ENCODE measurements around the gene ADK.

DNA sequence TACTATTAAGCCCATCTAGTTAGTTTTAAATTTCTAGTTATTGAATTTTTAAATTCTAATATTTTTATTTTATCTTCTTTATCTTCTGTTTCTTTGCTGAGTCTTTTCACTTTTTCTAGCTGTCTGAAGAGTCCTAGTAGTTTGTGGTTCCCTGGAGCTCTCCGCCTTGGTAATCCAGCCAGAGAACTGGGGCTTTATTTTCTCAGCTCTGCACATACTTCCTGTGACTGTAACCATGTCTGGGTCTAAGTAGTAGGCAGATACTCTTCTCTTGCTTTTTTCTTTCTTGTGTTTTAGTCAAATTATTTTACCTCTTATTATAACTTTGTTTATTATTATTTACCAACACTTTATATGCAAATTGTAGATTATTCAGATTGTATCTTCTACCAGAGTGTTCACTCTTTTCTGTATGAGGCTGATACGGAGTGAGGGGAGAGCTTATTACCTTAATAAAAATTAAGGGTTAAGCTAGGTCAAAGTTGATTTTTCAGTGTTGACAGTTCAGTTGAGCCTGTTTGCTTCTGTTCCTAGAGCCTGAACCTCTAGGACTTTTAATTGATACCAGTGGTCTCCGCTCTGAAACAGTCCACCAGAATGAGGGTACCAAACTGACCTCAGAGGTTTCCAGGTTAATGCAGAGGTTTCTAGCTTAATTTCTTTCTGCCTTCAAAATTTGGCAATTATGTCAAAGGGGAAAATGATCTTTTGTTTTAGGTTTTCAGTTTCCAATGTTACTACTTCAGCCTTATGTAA, 155.4 kb downstream of the ADK start:
- TF ChIP-seq EZH2 (IDR thresholded peaks at IDR 0.05; ENCODE audit: borderline replicate concordance) (no peak), EZH2phosphoT487 (IDR thresholded peaks at IDR 0.05; ENCODE audit: low read depth, severe bottlenecking, unreplicated experiment) (no peak)
- TF ChIP-seq, protein P1, sequence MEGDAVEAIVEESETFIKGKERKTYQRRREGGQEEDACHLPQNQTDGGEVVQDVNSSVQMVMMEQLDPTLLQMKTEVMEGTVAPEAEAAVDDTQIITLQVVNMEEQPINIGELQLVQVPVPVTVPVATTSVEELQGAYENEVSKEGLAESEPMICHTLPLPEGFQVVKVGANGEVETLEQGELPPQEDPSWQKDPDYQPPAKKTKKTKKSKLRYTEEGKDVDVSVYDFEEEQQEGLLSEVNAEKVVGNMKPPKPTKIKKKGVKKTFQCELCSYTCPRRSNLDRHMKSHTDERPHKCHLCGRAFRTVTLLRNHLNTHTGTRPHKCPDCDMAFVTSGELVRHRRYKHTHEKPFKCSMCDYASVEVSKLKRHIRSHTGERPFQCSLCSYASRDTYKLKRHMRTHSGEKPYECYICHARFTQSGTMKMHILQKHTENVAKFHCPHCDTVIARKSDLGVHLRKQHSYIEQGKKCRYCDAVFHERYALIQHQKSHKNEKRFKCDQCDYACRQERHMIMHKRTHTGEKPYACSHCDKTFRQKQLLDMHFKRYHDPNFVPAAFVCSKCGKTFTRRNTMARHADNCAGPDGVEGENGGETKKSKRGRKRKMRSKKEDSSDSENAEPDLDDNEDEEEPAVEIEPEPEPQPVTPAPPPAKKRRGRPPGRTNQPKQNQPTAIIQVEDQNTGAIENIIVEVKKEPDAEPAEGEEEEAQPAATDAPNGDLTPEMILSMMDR (IDR thresholded peaks at IDR 0.05; ENCODE audit: poor library complexity): no peak
